Ishikawa (cell line): Measurements from ENCODE around the gene PARP8.

Source experiments
- CEBPB ChIP-seq: IDR thresholded peaks from 2 replicates; pipeline ENCODE4 v1.6.1; 2012
- CREB1 ChIP-seq: IDR thresholded peaks from 2 replicates; pipeline ENCODE4 v1.6.1; 2012; ENCODE audit warnings: low read depth
- EGR1 ChIP-seq: IDR thresholded peaks from 2 replicates; pipeline ENCODE4 v1.6.1; 2012
- EP300 ChIP-seq: IDR thresholded peaks from 2 replicates; pipeline ENCODE4 v1.6.1; 2012; ENCODE audit warnings: borderline replicate concordance
- FOXM1 ChIP-seq: IDR thresholded peaks from 2 replicates; pipeline ENCODE4 v1.6.1; 2012; ENCODE audit warnings: low read depth, borderline replicate concordance
- NFIC ChIP-seq: IDR thresholded peaks from 2 replicates; pipeline ENCODE4 v1.6.1; 2012
- RAD21 ChIP-seq: IDR thresholded peaks from 2 replicates; pipeline ENCODE4 v1.6.1; 2012; ENCODE audit warnings: low read depth
- TAF1 ChIP-seq: IDR thresholded peaks from 2 replicates; pipeline ENCODE4 v1.6.1; 2012; ENCODE audit warnings: low read depth, mild to moderate bottlenecking
- TCF12 ChIP-seq: IDR thresholded peaks from 2 replicates; pipeline ENCODE4 v1.6.1; 2012; ENCODE audit warnings: low read depth
- TEAD4 ChIP-seq: IDR thresholded peaks from 2 replicates; pipeline ENCODE4 v1.6.1; 2012
- YY1 ChIP-seq: IDR thresholded peaks from 2 replicates; pipeline ENCODE4 v1.6.1; 2012; ENCODE audit warnings: low read depth
- ZBTB7A ChIP-seq: IDR thresholded peaks from 2 replicates; pipeline ENCODE4 v1.6.1; 2012; ENCODE audit warnings: low read depth
- TF ChIP-seq, protein P1 (sequence below): IDR thresholded peaks from 2 replicates; pipeline ENCODE4 v1.6.1; 2012
- TF ChIP-seq, protein P2 (sequence below): IDR thresholded peaks from 2 replicates; pipeline ENCODE4 v1.6.1; 2012; ENCODE audit warnings: low read depth, mild to moderate bottlenecking
- TF ChIP-seq, protein P3 (sequence below): IDR thresholded peaks from 2 replicates; pipeline ENCODE4 v1.6.1; 2012

PARP8 gene

DNA sequence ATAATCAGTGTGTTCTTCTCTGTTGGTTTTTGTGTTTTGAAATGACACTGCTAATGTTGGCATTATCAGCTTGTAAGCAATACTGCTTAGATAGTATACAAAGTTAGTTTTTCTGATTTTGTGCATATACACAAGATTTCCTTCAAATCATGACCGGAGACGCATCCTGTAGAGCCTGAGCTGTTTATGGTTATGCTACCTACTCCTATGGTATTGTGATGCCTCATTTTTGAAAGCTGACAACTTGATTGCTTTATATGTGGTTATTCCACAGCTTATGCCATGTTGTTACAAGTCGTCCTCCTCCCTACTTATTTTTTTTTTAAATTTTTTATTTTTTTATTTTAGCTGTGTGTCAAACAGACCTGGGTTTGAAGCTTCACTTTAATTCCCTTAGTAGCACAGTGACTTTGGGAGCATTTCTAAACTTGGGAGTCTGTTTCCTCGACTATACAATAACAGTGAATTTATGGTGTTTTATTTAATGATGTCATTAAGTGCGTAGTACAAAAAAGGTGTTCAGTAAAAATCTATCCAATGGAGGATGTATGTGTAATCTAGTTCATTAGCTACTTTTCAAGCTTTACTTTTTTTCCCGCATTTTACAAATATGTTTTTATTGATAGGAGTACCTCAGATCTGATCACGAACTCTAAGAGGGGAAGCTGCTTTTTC is 59.5 kb downstream of the PARP8 start:
- TF ChIP-seq EGR1 (no peak), TCF12 (no peak), TEAD4 (no peak)

GRCh38 chr5:50726475-50727148 is 60.2 kb downstream of the PARP8 start:
- no peak for TF ChIP-seq CREB1
- TF ChIP-seq CEBPB, result no peak
- TF ChIP-seq ZBTB7A, result no peak
- no peak for TF ChIP-seq TEAD4
- TF ChIP-seq, protein P1, sequence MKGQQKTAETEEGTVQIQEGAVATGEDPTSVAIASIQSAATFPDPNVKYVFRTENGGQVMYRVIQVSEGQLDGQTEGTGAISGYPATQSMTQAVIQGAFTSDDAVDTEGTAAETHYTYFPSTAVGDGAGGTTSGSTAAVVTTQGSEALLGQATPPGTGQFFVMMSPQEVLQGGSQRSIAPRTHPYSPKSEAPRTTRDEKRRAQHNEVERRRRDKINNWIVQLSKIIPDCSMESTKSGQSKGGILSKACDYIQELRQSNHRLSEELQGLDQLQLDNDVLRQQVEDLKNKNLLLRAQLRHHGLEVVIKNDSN, result no peak
- no peak for TF ChIP-seq RAD21
- no peak for TF ChIP-seq TCF12
- TF ChIP-seq, protein P2, sequence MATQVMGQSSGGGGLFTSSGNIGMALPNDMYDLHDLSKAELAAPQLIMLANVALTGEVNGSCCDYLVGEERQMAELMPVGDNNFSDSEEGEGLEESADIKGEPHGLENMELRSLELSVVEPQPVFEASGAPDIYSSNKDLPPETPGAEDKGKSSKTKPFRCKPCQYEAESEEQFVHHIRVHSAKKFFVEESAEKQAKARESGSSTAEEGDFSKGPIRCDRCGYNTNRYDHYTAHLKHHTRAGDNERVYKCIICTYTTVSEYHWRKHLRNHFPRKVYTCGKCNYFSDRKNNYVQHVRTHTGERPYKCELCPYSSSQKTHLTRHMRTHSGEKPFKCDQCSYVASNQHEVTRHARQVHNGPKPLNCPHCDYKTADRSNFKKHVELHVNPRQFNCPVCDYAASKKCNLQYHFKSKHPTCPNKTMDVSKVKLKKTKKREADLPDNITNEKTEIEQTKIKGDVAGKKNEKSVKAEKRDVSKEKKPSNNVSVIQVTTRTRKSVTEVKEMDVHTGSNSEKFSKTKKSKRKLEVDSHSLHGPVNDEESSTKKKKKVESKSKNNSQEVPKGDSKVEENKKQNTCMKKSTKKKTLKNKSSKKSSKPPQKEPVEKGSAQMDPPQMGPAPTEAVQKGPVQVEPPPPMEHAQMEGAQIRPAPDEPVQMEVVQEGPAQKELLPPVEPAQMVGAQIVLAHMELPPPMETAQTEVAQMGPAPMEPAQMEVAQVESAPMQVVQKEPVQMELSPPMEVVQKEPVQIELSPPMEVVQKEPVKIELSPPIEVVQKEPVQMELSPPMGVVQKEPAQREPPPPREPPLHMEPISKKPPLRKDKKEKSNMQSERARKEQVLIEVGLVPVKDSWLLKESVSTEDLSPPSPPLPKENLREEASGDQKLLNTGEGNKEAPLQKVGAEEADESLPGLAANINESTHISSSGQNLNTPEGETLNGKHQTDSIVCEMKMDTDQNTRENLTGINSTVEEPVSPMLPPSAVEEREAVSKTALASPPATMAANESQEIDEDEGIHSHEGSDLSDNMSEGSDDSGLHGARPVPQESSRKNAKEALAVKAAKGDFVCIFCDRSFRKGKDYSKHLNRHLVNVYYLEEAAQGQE, result no peak
- no peak for TF ChIP-seq TAF1
- TF ChIP-seq EP300, result no peak
- no peak for TF ChIP-seq EGR1
- TF ChIP-seq YY1, result no peak
- no peak for TF ChIP-seq NFIC
- TF ChIP-seq, protein P3, sequence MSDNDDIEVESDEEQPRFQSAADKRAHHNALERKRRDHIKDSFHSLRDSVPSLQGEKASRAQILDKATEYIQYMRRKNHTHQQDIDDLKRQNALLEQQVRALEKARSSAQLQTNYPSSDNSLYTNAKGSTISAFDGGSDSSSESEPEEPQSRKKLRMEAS, result no peak
- no peak for TF ChIP-seq FOXM1

DNA sequence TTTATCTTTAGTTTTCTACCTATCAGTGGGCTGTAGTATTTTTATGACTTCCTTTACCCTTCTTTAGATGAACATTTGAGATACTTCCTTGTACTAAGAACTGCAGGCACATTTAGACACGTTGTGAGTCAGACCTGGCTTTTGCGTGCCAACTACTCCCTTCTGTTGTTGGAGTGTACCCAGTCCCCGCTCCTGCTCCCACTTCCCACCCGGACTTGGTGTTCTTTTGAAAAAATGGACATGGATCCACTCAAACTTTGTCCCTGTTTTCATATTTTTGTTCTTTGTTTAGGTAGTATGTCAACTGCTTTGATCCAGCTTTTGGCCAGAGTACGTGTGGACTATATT is 60.7 kb downstream of the PARP8 start:
- TF ChIP-seq YY1 (no peak), EP300 (no peak), TCF12 (no peak), CREB1 (no peak), TAF1 (no peak)

GRCh38 chr5:50727845-50728244 is 61.4 kb downstream of the PARP8 start:
- TF ChIP-seq TAF1 (no peak), EP300 (no peak), YY1 (no peak), RAD21 (no peak), ZBTB7A (no peak), FOXM1 (no peak), CREB1 (no peak), CEBPB (no peak), TEAD4 (no peak), TCF12 (no peak)
- TF ChIP-seq, protein P3, result no peak
- TF ChIP-seq, protein P2, result no peak

DNA sequence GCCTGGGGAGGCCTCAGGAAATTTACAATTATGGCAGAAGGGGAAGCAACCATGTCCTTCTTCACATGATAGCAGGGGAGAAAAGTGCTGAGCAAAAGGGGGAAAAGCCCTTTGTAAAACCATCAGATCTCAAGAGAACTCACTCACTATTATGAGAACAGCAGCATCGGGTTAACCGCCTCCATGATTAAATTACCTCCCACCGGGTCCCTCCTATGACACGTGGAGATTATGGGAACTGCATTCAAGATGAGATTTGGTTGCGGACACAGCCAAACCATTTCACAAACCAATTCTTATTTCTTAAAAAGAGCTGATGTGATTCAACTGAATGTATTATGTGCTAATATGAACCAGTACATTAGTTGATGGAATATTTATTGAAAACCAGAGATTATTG is 63.9 kb downstream of the PARP8 start:
- no peak for TF ChIP-seq FOXM1
- TF ChIP-seq ZBTB7A, result no peak
- TF ChIP-seq YY1, result no peak
- no peak for TF ChIP-seq EP300
- no peak for TF ChIP-seq TEAD4
- TF ChIP-seq, protein P3, result no peak
- TF ChIP-seq CEBPB, result no peak
- TF ChIP-seq CREB1, result no peak
- TF ChIP-seq NFIC, result no peak
- TF ChIP-seq TCF12, result no peak
- TF ChIP-seq, protein P2, result no peak
- TF ChIP-seq, protein P1, result no peak
- TF ChIP-seq RAD21, result no peak
- no peak for TF ChIP-seq EGR1
- TF ChIP-seq TAF1, result no peak
